ENCODE data around the gene RGMB.
A peak's percentile ranks its signal among the peaks of the same experiment; 100 is the strongest.
"Not testable (repeated sequence)": the region's sequence is repeated elsewhere in the genome, so short reads cannot be mapped to it uniquely, and the experiment has no call there.

The RGMB gene

GRCh38 chr5:98749046-98749445, 24.4 kb upstream of the RGMB start:
- Histone ChIP-seq H3K9ac (ENCODE audit: low read depth, low read length) (no peak overlapping the region), H3K4me3 (ENCODE audit: low read length) (no peak overlapping the region), H3K4me1 (ENCODE audit: insufficient read depth, low read length) (peaks cover 9% of the 10 kb centered on the region; the same call in 1 of the 2 replicates), H3K36me3 (ENCODE audit: insufficient read depth, low read depth, low read length) (no peaks in the 10 kb centered on the region), H3K27ac (ENCODE audit: low read length) (no peak overlapping the region), H3K27me3 (ENCODE audit: insufficient read depth, low read length) (no peaks in the 10 kb centered on the region), H3K9me3 (ENCODE audit: insufficient read depth, low read depth, low read length) (no peaks in the 10 kb centered on the region)

GRCh38 chr5:98750693-98751092, 22.8 kb upstream of the RGMB start:
- H3K9ac ChIP-seq (ENCODE audit: low read depth, low read length), result no peak overlapping the region
- no peak overlapping the region for H3K27ac ChIP-seq (ENCODE audit: low read length)
- H3K4me1 ChIP-seq (ENCODE audit: insufficient read depth, low read length), result peaks cover 9% of the 10 kb centered on the region; the same call in 1 of the 2 replicates
- no peaks in the 10 kb centered on the region for H3K9me3 ChIP-seq (ENCODE audit: insufficient read depth, low read depth, low read length)
- H3K27me3 ChIP-seq (ENCODE audit: insufficient read depth, low read length), result no peaks in the 10 kb centered on the region
- H3K36me3 ChIP-seq (ENCODE audit: insufficient read depth, low read depth, low read length), result no peaks in the 10 kb centered on the region
- no peak overlapping the region for H3K4me3 ChIP-seq (ENCODE audit: low read length)

- not testable (repeated sequence) for H3K27ac ChIP-seq (ENCODE audit: low read length); H3K9me3 ChIP-seq (ENCODE audit: insufficient read depth, low read depth, low read length); H3K9ac ChIP-seq (ENCODE audit: low read depth, low read length); H3K4me3 ChIP-seq (ENCODE audit: low read length); H3K4me1 ChIP-seq (ENCODE audit: insufficient read depth, low read length); H3K36me3 ChIP-seq (ENCODE audit: insufficient read depth, low read depth, low read length); H3K27me3 ChIP-seq (ENCODE audit: insufficient read depth, low read length)
These were observed 21.1 kb upstream of the RGMB start for GRCh38 chr5:98752331-98752730.

GRCh38 chr5:98752801-98753200, 20.7 kb upstream of the RGMB start:
- not testable (repeated sequence) for H3K4me3 ChIP-seq (ENCODE audit: low read length); H3K9ac ChIP-seq (ENCODE audit: low read depth, low read length); H3K4me1 ChIP-seq (ENCODE audit: insufficient read depth, low read length); H3K9me3 ChIP-seq (ENCODE audit: insufficient read depth, low read depth, low read length); H3K27me3 ChIP-seq (ENCODE audit: insufficient read depth, low read length); H3K27ac ChIP-seq (ENCODE audit: low read length); H3K36me3 ChIP-seq (ENCODE audit: insufficient read depth, low read depth, low read length)

- no peaks in the 10 kb centered on the region for H3K36me3 ChIP-seq (ENCODE audit: insufficient read depth, low read depth, low read length)
- H3K4me3 ChIP-seq (ENCODE audit: low read length), result no peak overlapping the region
- no peak overlapping the region for H3K9ac ChIP-seq (ENCODE audit: low read depth, low read length)
- H3K27me3 ChIP-seq (ENCODE audit: insufficient read depth, low read length), result no peaks in the 10 kb centered on the region
- H3K27ac ChIP-seq (ENCODE audit: low read length), result no peak overlapping the region
- H3K9me3 ChIP-seq (ENCODE audit: insufficient read depth, low read depth, low read length), result no peaks in the 10 kb centered on the region
- peaks cover 9% of the 10 kb centered on the region; the same call in 1 of the 2 replicates for H3K4me1 ChIP-seq (ENCODE audit: insufficient read depth, low read length)
These were observed 20.0 kb upstream of the RGMB start for GRCh38 chr5:98753507-98753906.

GRCh38 chr5:98755406-98755805, 18.1 kb upstream of the RGMB start:
- peaks cover 9% of the 10 kb centered on the region; the same call in 1 of the 2 replicates for H3K4me1 ChIP-seq (ENCODE audit: insufficient read depth, low read length)
- no peak overlapping the region for H3K27ac ChIP-seq (ENCODE audit: low read length)
- H3K36me3 ChIP-seq (ENCODE audit: insufficient read depth, low read depth, low read length), result no peaks in the 10 kb centered on the region
- H3K4me3 ChIP-seq (ENCODE audit: low read length), result no peak overlapping the region
- H3K9me3 ChIP-seq (ENCODE audit: insufficient read depth, low read depth, low read length), result no peaks in the 10 kb centered on the region
- H3K27me3 ChIP-seq (ENCODE audit: insufficient read depth, low read length), result no peaks in the 10 kb centered on the region
- no peak overlapping the region for H3K9ac ChIP-seq (ENCODE audit: low read depth, low read length)

GRCh38 chr5:98757978-98758377, 15.5 kb upstream of the RGMB start:
- Histone ChIP-seq H3K4me3 (ENCODE audit: low read length) (no peak overlapping the region), H3K27ac (ENCODE audit: low read length) (no peak overlapping the region), H3K36me3 (ENCODE audit: insufficient read depth, low read depth, low read length) (no peaks in the 10 kb centered on the region), H3K27me3 (ENCODE audit: insufficient read depth, low read length) (no peaks in the 10 kb centered on the region), H3K4me1 (ENCODE audit: insufficient read depth, low read length) (peaks cover 8% of the 10 kb centered on the region; the same call in 1 of the 2 replicates), H3K9ac (ENCODE audit: low read depth, low read length) (no peak overlapping the region), H3K9me3 (ENCODE audit: insufficient read depth, low read depth, low read length) (no peaks in the 10 kb centered on the region)

GRCh38 chr5:98763001-98763630, 10.3 kb upstream of the RGMB start:
- Histone ChIP-seq H3K27me3 (ENCODE audit: insufficient read depth, low read length) (peaks cover 7% of the 10 kb centered on the region; the same call in 1 of the 2 replicates), H3K9me3 (ENCODE audit: insufficient read depth, low read depth, low read length) (no peaks in the 10 kb centered on the region), H3K27ac (ENCODE audit: low read length) (no peak overlapping the region), H3K36me3 (ENCODE audit: insufficient read depth, low read depth, low read length) (no peaks in the 10 kb centered on the region), H3K9ac (ENCODE audit: low read depth, low read length) (no peak overlapping the region), H3K4me3 (ENCODE audit: low read length) (no peak overlapping the region), H3K4me1 (ENCODE audit: insufficient read depth, low read length) (peaks cover 14% of the 10 kb centered on the region; the same call in 1 of the 2 replicates)

GRCh38 chr5:98765815-98766214, 7.6 kb upstream of the RGMB start:
- Histone ChIP-seq H3K4me1 (ENCODE audit: insufficient read depth, low read length) (peaks cover 14% of the 10 kb centered on the region; the same call in 1 of the 2 replicates), H3K4me3 (ENCODE audit: low read length) (no peak overlapping the region), H3K9ac (ENCODE audit: low read depth, low read length) (no peak overlapping the region), H3K27ac (ENCODE audit: low read length) (no peak overlapping the region), H3K36me3 (ENCODE audit: insufficient read depth, low read depth, low read length) (no peaks in the 10 kb centered on the region), H3K9me3 (ENCODE audit: insufficient read depth, low read depth, low read length) (no peaks in the 10 kb centered on the region), H3K27me3 (ENCODE audit: insufficient read depth, low read length) (peaks cover 29% of the 10 kb centered on the region)

- Histone ChIP-seq H3K27me3 (ENCODE audit: insufficient read depth, low read length) (peaks cover 47% of the 10 kb centered on the region), H3K27ac (ENCODE audit: low read length) (no peak overlapping the region), H3K4me3 (ENCODE audit: low read length) (peak overlapping the region; percentile 93; the same call in 1 of the 2 replicates), H3K9ac (ENCODE audit: low read depth, low read length) (no peak overlapping the region), H3K9me3 (ENCODE audit: insufficient read depth, low read depth, low read length) (no peaks in the 10 kb centered on the region), H3K36me3 (ENCODE audit: insufficient read depth, low read depth, low read length) (no peaks in the 10 kb centered on the region), H3K4me1 (ENCODE audit: insufficient read depth, low read length) (peaks cover 20% of the 10 kb centered on the region; the same call in 1 of the 2 replicates)
These were observed 5.9 kb upstream of the RGMB start for GRCh38 chr5:98767581-98767980.

GRCh38 chr5:98768160-98768959, 5.1 kb upstream of the RGMB start:
- Histone ChIP-seq H3K27ac (ENCODE audit: low read length) (no peak overlapping the region), H3K36me3 (ENCODE audit: insufficient read depth, low read depth, low read length) (no peaks in the 10 kb centered on the region), H3K9me3 (ENCODE audit: insufficient read depth, low read depth, low read length) (no peaks in the 10 kb centered on the region), H3K9ac (ENCODE audit: low read depth, low read length) (peak overlapping the region; percentile 82; the same call in 1 of the 2 replicates), H3K4me3 (ENCODE audit: low read length) (peak overlapping the region; percentile 93), H3K4me1 (ENCODE audit: insufficient read depth, low read length) (peaks cover 20% of the 10 kb centered on the region; the same call in 1 of the 2 replicates), H3K27me3 (ENCODE audit: insufficient read depth, low read length) (peaks cover 49% of the 10 kb centered on the region)

- H3K4me1 ChIP-seq (ENCODE audit: insufficient read depth, low read length), result peaks cover 15% of the 10 kb centered on the region; the same call in 1 of the 2 replicates
- no peaks in the 10 kb centered on the region for H3K36me3 ChIP-seq (ENCODE audit: insufficient read depth, low read depth, low read length)
- no peaks in the 10 kb centered on the region for H3K9me3 ChIP-seq (ENCODE audit: insufficient read depth, low read depth, low read length)
- peak overlapping the region; percentile 93 for H3K4me3 ChIP-seq (ENCODE audit: low read length)
- H3K9ac ChIP-seq (ENCODE audit: low read depth, low read length), result peak overlapping the region; percentile 82; the same call in 1 of the 2 replicates
- peaks cover 49% of the 10 kb centered on the region for H3K27me3 ChIP-seq (ENCODE audit: insufficient read depth, low read length)
- no peak overlapping the region for H3K27ac ChIP-seq (ENCODE audit: low read length)
These were observed 4.6 kb upstream of the RGMB start for GRCh38 chr5:98768960-98769209.
